Sigmoid colon (tissue), 7 donors: ENCODE results near the gene ATP6V0B. TPM values are rescaled to one million over a fixed set of nuclear protein-coding genes. Genes with fewer than 3 reads are reported as not detected.

Experiments
- DNase-seq: peaks from one replicate; pipeline ENCODE4 v3.0.0-alpha.2; 2019
- H3K27ac ChIP-seq, 4 donors: fragments of 200-600 bp; sonication (generic); one replicate each; pipeline ENCODE4 v1.5.1; 2016 to 2019; ENCODE audit warnings: mild to moderate bottlenecking in 1 of 4
- H3K27me3 ChIP-seq, 3 donors: fragments of 200-600 bp; sonication (generic); one replicate each; pipeline ENCODE4 v1.5.1; 2019; ENCODE audit warnings: mild to moderate bottlenecking in 1 of 3
- H3K36me3 ChIP-seq, 4 donors: fragments of 200-600 bp; sonication (generic); one replicate each; pipeline ENCODE4 v1.5.1; 2016 to 2019
- H3K4me1 ChIP-seq, 4 donors: fragments of 200-600 bp; sonication (generic); one replicate each; pipeline ENCODE4 v1.5.1; 2017 to 2019
- H3K4me3 ChIP-seq, 4 donors: fragments of 200-600 bp; sonication (generic); one replicate each; pipeline ENCODE4 v1.5.1; 2017 to 2019; ENCODE audit warnings: mild to moderate bottlenecking in 2 of 4, moderate library complexity in 1 of 4
- H3K9me3 ChIP-seq, 4 donors: fragments of 200-600 bp in 3 of 4; sonication (generic) in 3 of 4; one replicate each; pipeline versions ENCODE4 v1.5.1 to v1.6.1; 2013 to 2019
- EP300 ChIP-seq, 4 donors: sonication (generic); formaldehyde crosslinking; IDR thresholded peaks; one replicate each; pipeline ENCODE4 v1.6.1; 2017; ENCODE audit warnings: antibody characterized with exemption in 4 of 4
- POLR2A ChIP-seq, 2 donors: fragments of 450-650 bp; IDR thresholded peaks; one replicate each; pipeline ENCODE4 v1.6.1; 2016; ENCODE audit warnings: antibody characterized with exemption in 2 of 2, mild to moderate bottlenecking in 2 of 2, moderate library complexity in 2 of 2
- POLR2AphosphoS5 ChIP-seq, 4 donors: sonication (generic); formaldehyde crosslinking; IDR thresholded peaks; one replicate each; pipeline ENCODE4 v1.6.1; 2017; ENCODE audit warnings: antibody characterized with exemption in 4 of 4
- WGBS, 2 donors: extraction: QIAGEN DNeasy Blood & Tissue Kit; methylation state at CpG; one replicate each; pipeline ENCODE4 v1.1.7; 2013; 5-methylcytosine and 5-hydroxymethylcytosine counted together
- intact Hi-C: fragments of 100-400 bp; cut with DNase I; formaldehyde crosslinking; loops from one replicate; pipeline ENCODE4 v1.15.1; 2023
- polyA plus RNA-seq, 3 donors: library from polyadenylated mRNA; stranded (reverse); fragments of 200-250 nt; gene quantifications; one replicate each; pipeline ENCODE4 v1.2.3, GENCODE V29; 2013
- total RNA-seq, 4 donors: library from RNA; depleted of rRNA; stranded (reverse); fragments of >200 nt; gene quantifications; one replicate each; pipeline ENCODE4 v1.1.0, GENCODE V29; 2016
- TF ChIP-seq, protein P1 (sequence below), 4 experiments: fragments of 450-650 bp in 3 of 4; fragments of 200-600 bp in 1 of 4; IDR thresholded peaks; one replicate each; pipeline ENCODE4 v1.5.1; 2016 to 2019; ENCODE audit warnings: antibody characterized with exemption in 4 of 4, mild to moderate bottlenecking in 3 of 4, moderate library complexity in 2 of 4
- donor health status: healthy with polysubstance abuse.
- donor health status: Bipolar disorder and iron deficiency.
- donor health status: healthy.

The ATP6V0B gene
- total and polyA plus RNA-seq, 7 donors = 67.9 to 286 (median 129) TPM

DNA sequence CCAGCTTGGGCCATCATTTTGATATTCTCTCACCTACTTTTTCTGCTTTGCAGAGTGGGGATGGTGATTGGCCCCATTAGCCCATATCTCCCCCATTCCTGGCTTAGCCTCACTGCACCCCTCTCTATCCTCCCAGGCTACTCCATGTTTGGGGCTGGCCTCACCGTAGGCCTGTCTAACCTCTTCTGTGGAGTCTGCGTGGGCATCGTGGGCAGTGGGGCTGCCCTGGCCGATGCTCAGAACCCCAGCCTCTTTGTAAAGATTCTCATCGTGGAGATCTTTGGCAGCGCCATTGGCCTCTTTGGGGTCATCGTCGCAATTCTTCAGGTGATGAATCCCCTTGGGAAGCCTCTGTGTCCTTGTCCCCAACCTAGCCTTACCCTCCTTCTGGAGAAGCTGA, 2.1 kb downstream of the ATP6V0B start:
- Histone ChIP-seq H3K9me3 (no peaks in the 10 kb centered on the region), H3K4me1 (peaks cover 0 to 63% (median 52%) of the 10 kb centered on the region in 4 donors), H3K36me3 (peaks cover 0 to 31% (median 16%) of the 10 kb centered on the region in 4 donors), H3K27ac (no peak overlapping the region), H3K4me3 (no peak overlapping the region), H3K27me3 (no peaks in the 10 kb centered on the region)
- no peak for DNase-seq
- intact Hi-C loops = no loop called here
- TF ChIP-seq EP300 (IDR thresholded peaks at IDR 0.05) = no peak
- TF ChIP-seq, protein P1, sequence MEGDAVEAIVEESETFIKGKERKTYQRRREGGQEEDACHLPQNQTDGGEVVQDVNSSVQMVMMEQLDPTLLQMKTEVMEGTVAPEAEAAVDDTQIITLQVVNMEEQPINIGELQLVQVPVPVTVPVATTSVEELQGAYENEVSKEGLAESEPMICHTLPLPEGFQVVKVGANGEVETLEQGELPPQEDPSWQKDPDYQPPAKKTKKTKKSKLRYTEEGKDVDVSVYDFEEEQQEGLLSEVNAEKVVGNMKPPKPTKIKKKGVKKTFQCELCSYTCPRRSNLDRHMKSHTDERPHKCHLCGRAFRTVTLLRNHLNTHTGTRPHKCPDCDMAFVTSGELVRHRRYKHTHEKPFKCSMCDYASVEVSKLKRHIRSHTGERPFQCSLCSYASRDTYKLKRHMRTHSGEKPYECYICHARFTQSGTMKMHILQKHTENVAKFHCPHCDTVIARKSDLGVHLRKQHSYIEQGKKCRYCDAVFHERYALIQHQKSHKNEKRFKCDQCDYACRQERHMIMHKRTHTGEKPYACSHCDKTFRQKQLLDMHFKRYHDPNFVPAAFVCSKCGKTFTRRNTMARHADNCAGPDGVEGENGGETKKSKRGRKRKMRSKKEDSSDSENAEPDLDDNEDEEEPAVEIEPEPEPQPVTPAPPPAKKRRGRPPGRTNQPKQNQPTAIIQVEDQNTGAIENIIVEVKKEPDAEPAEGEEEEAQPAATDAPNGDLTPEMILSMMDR (IDR thresholded peaks at IDR 0.05) = no peak
- no peak for TF ChIP-seq POLR2A (IDR thresholded peaks at IDR 0.05)
- no peak for TF ChIP-seq POLR2AphosphoS5 (IDR thresholded peaks at IDR 0.05)
- WGBS, 2 donors = 93 to 95% methylated on average over 8 of the region's 8 CpGs

DNA sequence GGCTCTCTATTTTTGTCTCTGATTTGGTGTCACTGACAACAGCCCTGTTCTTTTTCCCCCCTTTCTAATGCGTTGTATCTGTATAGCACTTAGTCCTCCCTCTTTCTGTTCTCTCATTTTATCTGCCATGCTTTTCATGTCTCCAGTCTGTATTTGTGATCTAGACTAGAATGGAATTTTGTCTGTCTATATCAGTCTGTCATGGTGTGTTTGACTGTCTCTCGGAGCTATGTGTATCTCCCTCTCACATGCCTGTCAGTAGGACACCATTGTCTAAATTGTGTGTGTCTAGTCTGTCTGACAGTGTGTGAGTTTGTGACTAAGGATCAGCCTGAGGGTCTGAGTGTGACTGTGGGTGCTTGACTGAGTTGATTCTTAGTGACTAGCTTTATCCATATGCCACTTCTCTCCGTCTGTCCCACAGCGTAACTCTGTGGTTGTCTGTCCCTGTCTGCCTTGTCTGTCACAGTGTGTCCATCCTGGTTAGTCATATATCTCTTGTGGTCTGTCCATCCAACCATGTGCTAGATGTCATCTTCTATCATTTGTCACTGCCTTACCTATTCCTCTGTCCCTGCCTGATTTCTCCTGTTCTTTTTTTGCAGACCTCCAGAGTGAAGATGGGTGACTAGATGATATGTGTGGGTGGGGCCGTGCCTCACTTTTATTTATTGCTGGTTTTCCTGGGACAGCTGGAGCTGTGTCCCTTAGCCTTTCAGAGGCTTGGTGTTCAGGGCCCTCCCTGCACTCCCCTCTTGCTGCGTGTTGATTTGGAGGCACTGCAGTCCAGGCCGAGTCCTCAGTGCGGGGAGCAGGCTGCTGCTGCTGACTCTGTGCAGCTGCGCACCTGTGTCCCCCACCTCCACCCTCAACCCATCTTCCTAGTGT, 2.9 kb downstream of the ATP6V0B start:
- peaks cover 0 to 63% (median 52%) of the 10 kb centered on the region in 4 donors for H3K4me1 ChIP-seq
- WGBS, 2 donors = 90% methylated on average over 9 of the region's 9 CpGs
- no peak overlapping the region for H3K27ac ChIP-seq

DNA sequence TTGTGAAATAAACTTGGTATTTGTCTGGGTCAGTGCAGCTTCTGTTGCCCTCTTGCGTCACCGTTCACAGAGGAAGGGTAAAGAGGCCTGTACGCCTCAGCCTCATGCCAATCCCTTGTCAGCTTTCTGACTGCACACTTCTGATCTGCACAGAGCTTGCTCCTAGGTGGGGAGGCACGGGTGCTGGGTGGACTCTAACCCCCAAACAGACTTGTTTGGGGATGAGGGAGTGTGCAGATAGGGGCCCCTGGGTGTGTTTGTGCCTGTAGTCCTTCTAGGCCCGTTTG, 3.4 kb downstream of the ATP6V0B start:
- Histone ChIP-seq H3K4me1 (peaks cover 0 to 63% (median 52%) of the 10 kb centered on the region in 4 donors), H3K4me3 (peak overlapping the region in 1 of 4 donors; percentile 91), H3K27ac (peak overlapping the region in 2 of 4 donors; percentile 58 to 63), H3K27me3 (no peaks in the 10 kb centered on the region), H3K36me3 (peaks cover 0 to 23% (median 11%) of the 10 kb centered on the region in 4 donors), H3K9me3 (no peaks in the 10 kb centered on the region)
- TF ChIP-seq EP300 (IDR thresholded peaks at IDR 0.05) = no peak
- TF ChIP-seq, protein P1 (IDR thresholded peaks at IDR 0.05) = no peak
- TF ChIP-seq POLR2AphosphoS5 (IDR thresholded peaks at IDR 0.05) = no peak
- no peak for DNase-seq
- WGBS, 2 donors = 50 to 77% methylated on average over 5 of the region's 5 CpGs
- intact Hi-C loops = no loop called here

More for the DNA sequence above, 2.9 kb downstream of the ATP6V0B start:
- intact Hi-C loops = no loop called here
- TF ChIP-seq, protein P1 (IDR thresholded peaks at IDR 0.05) = no peak
- no peak for TF ChIP-seq POLR2AphosphoS5 (IDR thresholded peaks at IDR 0.05)
- no peak for TF ChIP-seq EP300 (IDR thresholded peaks at IDR 0.05)
- TF ChIP-seq POLR2A (IDR thresholded peaks at IDR 0.05) = no peak
- Histone ChIP-seq H3K36me3 (peaks cover 0 to 24% (median 12%) of the 10 kb centered on the region in 4 donors), H3K9me3 (no peaks in the 10 kb centered on the region), H3K4me3 (no peak overlapping the region), H3K27me3 (no peaks in the 10 kb centered on the region)
- no peak for DNase-seq

DNA sequence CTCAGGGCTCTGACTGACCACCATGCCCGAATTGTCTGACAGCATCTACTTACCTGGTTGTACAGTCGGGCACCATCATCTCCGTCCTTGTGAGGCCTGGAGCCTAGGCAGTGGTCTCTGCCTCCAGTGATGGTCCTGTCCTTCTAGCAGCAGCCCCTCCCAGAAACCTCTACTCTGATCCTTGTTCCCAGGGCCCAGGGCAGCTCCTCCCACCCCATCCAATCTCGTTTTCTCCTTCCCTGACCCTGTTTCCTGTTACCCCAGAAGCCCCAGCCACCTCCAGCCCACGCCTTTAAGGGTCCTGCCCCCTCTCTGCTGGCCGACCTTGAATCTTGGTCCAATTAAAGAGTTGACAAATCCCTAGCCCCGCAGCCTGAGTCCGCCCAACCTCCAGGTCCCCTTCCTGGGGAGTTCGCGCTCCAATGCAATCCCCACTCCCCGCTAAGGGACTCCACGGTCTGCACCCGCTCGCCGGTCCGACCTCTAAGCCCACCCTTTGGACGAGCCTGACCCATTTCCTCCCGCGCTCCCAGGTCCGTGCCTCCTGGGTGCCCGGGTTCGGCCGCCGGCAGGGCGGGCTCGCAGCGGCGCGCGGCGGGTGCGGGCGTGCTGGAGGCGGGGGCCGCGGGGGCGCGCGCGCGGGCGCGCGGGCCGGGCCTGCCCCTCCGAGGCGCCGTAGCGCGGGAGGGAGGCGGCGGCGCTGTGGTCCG, 3.9 kb downstream of the ATP6V0B start, which contains the start of gene B4GALT2:
TSS of gene B4GALT2 (plus strand) at position 660 of the 710 bp plus-strand sequence. CDS start 1,951 bp downstream, outside the sequence.
- H3K27ac ChIP-seq = peak within 1 kb of the TSS; percentile 57 to 77 (median 74)
- peak in 1 of 4 donors; percentile 28 for TF ChIP-seq POLR2AphosphoS5 (IDR thresholded peaks at IDR 0.05)
- TF ChIP-seq EP300 (IDR thresholded peaks at IDR 0.05) = no peak
- no peak for DNase-seq
- intact Hi-C loops = no loop called here
- peaks cover 0 to 23% (median 11%) of the 10 kb centered on the region in 4 donors for H3K36me3 ChIP-seq
- peaks cover 0 to 62% (median 52%) of the 10 kb centered on the region in 4 donors for H3K4me1 ChIP-seq
- no peaks in the 10 kb centered on the region for H3K9me3 ChIP-seq
- no peaks in the 10 kb centered on the region for H3K27me3 ChIP-seq
- WGBS, 2 donors = 4 to 6% methylated on average over 54 of the region's 54 CpGs
- peak within 1 kb of the TSS; percentile 73 to 92 (median 84) for H3K4me3 ChIP-seq

DNA sequence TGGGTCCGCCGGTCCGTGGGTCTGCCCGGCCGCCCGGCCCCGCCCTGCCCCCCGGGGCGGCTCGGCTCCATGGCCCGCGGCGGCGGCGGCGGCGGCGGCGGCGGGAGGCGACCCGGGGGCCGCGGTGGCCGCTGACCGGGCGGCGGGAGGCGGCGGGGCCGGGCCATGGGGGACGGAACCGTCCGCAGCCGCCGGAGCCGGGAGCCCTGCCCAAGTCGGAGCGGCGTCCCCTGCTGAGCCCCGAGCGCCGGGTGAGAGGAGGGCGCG, 4.4 kb downstream of the ATP6V0B start:
- H3K27me3 ChIP-seq = no peaks in the 10 kb centered on the region
- H3K4me3 ChIP-seq = peak overlapping the region; percentile 73 to 92 (median 84)
- WGBS, 2 donors = 0% methylated on average over 45 of the region's 45 CpGs
- no peaks in the 10 kb centered on the region for H3K9me3 ChIP-seq
- intact Hi-C loops = no loop called here
- TF ChIP-seq EP300 (IDR thresholded peaks at IDR 0.05) (no peak), POLR2AphosphoS5 (IDR thresholded peaks at IDR 0.05) (no peak), POLR2A (IDR thresholded peaks at IDR 0.05) (no peak)
- TF ChIP-seq, protein P1 (IDR thresholded peaks at IDR 0.05) = no peak
- peak overlapping the region; percentile 57 to 77 (median 74) for H3K27ac ChIP-seq
- DNase-seq = no peak
- peaks cover 0 to 23% (median 11%) of the 10 kb centered on the region in 4 donors for H3K36me3 ChIP-seq
- peaks cover 0 to 57% (median 50%) of the 10 kb centered on the region in 4 donors for H3K4me1 ChIP-seq
